Thyroid gland (tissue), 4 donors: Measurements from ENCODE around the gene IRAK2. TPM values are rescaled to one million over a fixed set of nuclear protein-coding genes. Genes with fewer than 3 reads are reported as not detected.

Source experiments
- DNase-seq, 2 donors: peaks; one replicate each; pipeline ENCODE4 v3.0.0-alpha.2; 2019
- H3K27ac ChIP-seq, 3 donors: fragments of 200-600 bp; sonication (generic); 1 replicate in 2 of 3; 2 replicates in 1 of 3; pipeline ENCODE4 v1.5.1; 2016 to 2019; ENCODE audit warnings: mild to moderate bottlenecking in 1 of 3, moderate library complexity in 1 of 3
- H3K27me3 ChIP-seq: fragments of 200-600 bp; sonication (generic); one replicate; pipeline ENCODE4 v1.5.1; 2019
- H3K36me3 ChIP-seq, 2 donors: fragments of 200-600 bp; sonication (generic); one replicate each; pipeline ENCODE4 v1.5.1; 2016 to 2019
- H3K4me1 ChIP-seq, 2 donors: fragments of 200-600 bp; sonication (generic); one replicate each; pipeline ENCODE4 v1.5.1; 2017 to 2019
- H3K4me3 ChIP-seq, 3 donors: fragments of 200-600 bp; sonication (generic); replicated peaks in 1 of 3; 1 replicate in 2 of 3; 2 replicates in 1 of 3; pipeline ENCODE4 v1.5.1; 2016; ENCODE audit warnings: mild to moderate bottlenecking in 1 of 3
- H3K9me3 ChIP-seq: fragments of 200-600 bp; sonication (generic); one replicate; pipeline ENCODE4 v1.5.1; 2017
- POLR2A ChIP-seq, 2 donors: fragments of 450-650 bp; IDR thresholded peaks; one replicate each; pipeline ENCODE4 v1.6.1; 2017; ENCODE audit warnings: antibody characterized with exemption in 2 of 2, mild to moderate bottlenecking in 2 of 2, moderate library complexity in 1 of 2
- WGBS, 2 donors: methylation state at CpG; one replicate each; pipeline ENCODE4 v1.1.5; 2017; 5-methylcytosine and 5-hydroxymethylcytosine counted together
- intact Hi-C: fragments of 100-400 bp; cut with DNase I; formaldehyde crosslinking; loops from one replicate; pipeline ENCODE4 v1.15.1; 2023
- total RNA-seq, 4 donors: library from RNA; depleted of rRNA; stranded (reverse); fragments of >200 nt; gene quantifications; one replicate each; pipeline ENCODE4 v1.2.3, GENCODE V29; 2016
- TF ChIP-seq, protein P1 (sequence below), 6 experiments: fragments of 200-600 bp in 3 of 6; fragments of 450-650 bp in 3 of 6; sonication (generic) in 3 of 6; IDR thresholded peaks; one replicate each; pipeline ENCODE4 v1.5.1; 2016 to 2019; ENCODE audit warnings: antibody characterized with exemption in 6 of 6, mild to moderate bottlenecking in 2 of 6, inconsistent platforms in 1 of 6, moderate library complexity in 1 of 6

The IRAK2 gene
- total RNA-seq, 4 donors from 2014 or later: 5.0 to 9.1 (median 7.4) TPM

DNA sequence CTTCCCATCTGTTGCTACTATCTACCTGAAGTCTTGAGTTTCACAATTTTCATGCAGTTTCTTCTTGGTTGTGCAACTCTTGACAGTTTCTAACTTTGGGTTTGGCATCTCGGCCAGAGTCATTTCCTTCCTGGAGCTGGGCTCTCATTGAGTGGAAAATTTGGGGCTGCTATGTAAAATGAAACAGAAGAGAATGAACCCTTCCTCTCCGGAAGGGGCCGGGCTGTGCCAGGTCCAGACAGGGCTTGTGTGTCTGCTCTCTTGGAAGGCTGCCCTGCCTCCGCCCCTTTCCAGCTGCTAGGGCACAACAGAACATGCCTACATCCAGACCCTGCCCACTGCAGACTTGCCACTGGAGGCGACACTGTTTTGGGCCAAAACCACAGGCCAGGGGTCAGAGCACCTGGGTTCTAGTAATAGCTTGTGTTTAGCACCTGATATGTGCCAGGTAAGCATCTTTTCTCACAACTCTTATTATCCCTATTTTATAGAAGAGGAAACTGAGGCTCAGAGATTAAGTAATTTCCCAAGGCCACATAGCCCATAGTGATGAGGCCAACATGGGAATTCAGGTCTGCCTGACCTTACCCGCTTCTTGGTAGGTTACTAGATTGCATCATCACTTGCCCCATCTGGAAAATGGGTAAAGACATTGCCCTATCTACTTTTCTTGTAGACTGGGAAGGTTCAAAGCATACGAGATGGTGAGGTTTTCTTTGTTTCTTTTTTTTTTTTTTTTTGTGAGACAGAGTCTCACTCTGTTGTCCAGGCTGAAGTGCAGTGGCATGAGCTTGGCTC is 25.0 kb downstream of the IRAK2 start:
- H3K4me1 ChIP-seq: peaks cover 44 to 78% of the 10 kb centered on the region in 2 donors
- H3K27me3 ChIP-seq: no peaks in the 10 kb centered on the region
- peak; percentile 75 to 90 for DNase-seq
- H3K36me3 ChIP-seq: no peaks in the 10 kb centered on the region
- no peaks in the 10 kb centered on the region for H3K9me3 ChIP-seq
- WGBS, 2 donors: 61 to 69% methylated on average over 7 of the region's 7 CpGs
- TF ChIP-seq, protein P1, sequence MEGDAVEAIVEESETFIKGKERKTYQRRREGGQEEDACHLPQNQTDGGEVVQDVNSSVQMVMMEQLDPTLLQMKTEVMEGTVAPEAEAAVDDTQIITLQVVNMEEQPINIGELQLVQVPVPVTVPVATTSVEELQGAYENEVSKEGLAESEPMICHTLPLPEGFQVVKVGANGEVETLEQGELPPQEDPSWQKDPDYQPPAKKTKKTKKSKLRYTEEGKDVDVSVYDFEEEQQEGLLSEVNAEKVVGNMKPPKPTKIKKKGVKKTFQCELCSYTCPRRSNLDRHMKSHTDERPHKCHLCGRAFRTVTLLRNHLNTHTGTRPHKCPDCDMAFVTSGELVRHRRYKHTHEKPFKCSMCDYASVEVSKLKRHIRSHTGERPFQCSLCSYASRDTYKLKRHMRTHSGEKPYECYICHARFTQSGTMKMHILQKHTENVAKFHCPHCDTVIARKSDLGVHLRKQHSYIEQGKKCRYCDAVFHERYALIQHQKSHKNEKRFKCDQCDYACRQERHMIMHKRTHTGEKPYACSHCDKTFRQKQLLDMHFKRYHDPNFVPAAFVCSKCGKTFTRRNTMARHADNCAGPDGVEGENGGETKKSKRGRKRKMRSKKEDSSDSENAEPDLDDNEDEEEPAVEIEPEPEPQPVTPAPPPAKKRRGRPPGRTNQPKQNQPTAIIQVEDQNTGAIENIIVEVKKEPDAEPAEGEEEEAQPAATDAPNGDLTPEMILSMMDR (IDR thresholded peaks at IDR 0.05): no peak
- no peak for TF ChIP-seq POLR2A (IDR thresholded peaks at IDR 0.05)
- intact Hi-C loops: no loop called here
- H3K27ac ChIP-seq: peak overlapping the region in 2 of 3 donors; percentile 72 to 97
- no peak overlapping the region for H3K4me3 ChIP-seq

GRCh38 chr3:10192953-10193691 is 28.4 kb downstream of the IRAK2 start:
- no peaks in the 10 kb centered on the region for H3K27me3 ChIP-seq
- peak; percentile 77 to 83 for DNase-seq
- no peak overlapping the region for H3K4me3 ChIP-seq
- WGBS, 2 donors: 62 to 72% methylated on average over 12 of the region's 12 CpGs
- intact Hi-C loops: no loop called here
- TF ChIP-seq, protein P1 (IDR thresholded peaks at IDR 0.05): peak in 4 of 6 experiments; percentile 27 to 43 (median 34)
- no peak for TF ChIP-seq POLR2A (IDR thresholded peaks at IDR 0.05)
- no peaks in the 10 kb centered on the region for H3K9me3 ChIP-seq
- peak overlapping the region; percentile 93 to 97 (median 97) for H3K27ac ChIP-seq
- H3K36me3 ChIP-seq: no peaks in the 10 kb centered on the region
- H3K4me1 ChIP-seq: peaks cover 57 to 89% of the 10 kb centered on the region in 2 donors

- TF ChIP-seq, protein P1 (IDR thresholded peaks at IDR 0.05): no peak
- TF ChIP-seq POLR2A (IDR thresholded peaks at IDR 0.05): no peak
- Histone ChIP-seq H3K9me3 (no peaks in the 10 kb centered on the region), H3K4me3 (no peak overlapping the region), H3K27me3 (no peaks in the 10 kb centered on the region), H3K4me1 (peaks cover 64 to 92% of the 10 kb centered on the region in 2 donors), H3K27ac (peak overlapping the region; percentile 93 to 97 (median 97)), H3K36me3 (no peaks in the 10 kb centered on the region)
- DNase-seq: peak; percentile 41 to 51
- WGBS, 2 donors: 68 to 77% methylated on average over 14 of the region's 14 CpGs
- intact Hi-C loops: no loop called here
Measured at GRCh38 chr3:10193692-10194327, 29.1 kb downstream of the IRAK2 start.

DNA sequence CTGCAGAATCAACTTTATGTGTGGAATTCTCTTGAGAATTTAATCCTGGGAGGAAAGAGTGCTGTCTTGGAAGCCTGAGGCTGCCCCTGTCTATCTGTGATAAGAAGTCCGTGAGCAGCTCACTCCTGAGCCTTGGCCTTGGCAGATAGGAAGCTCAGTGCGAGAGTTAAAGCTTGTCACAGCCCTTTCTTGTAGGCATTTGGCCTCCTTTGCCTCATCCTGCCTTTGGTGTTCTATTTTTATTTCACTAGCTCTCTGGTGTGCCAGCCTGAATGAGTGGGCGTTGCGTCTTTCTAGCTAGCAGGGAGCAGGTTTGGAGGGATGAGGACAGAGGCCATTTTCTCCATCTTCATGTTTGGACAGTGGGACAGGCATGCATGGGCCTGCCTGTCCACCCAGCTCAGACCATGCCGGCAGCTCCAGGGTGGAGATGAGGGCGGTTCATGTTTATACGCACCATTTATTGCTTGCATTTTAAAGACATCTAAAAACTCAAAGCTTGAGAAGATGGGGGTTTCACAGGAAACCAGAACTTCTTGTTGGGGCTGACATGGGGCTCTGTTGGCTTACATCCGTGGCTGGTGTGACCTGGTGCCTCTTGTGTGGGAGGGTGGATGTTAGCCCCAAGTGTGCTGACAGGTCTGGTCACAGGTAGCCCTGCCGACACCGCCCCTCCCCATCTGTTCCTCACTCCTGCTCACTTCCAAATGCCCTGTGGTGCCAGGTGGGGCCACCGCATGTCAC is 29.8 kb downstream of the IRAK2 start:
- Histone ChIP-seq H3K36me3 (no peaks in the 10 kb centered on the region), H3K27ac (peak overlapping the region; percentile 93 to 97 (median 97)), H3K4me3 (no peak overlapping the region), H3K27me3 (no peaks in the 10 kb centered on the region), H3K9me3 (no peaks in the 10 kb centered on the region), H3K4me1 (peaks cover 70 to 92% of the 10 kb centered on the region in 2 donors)
- 69 to 72% methylated on average over 11 of the region's 11 CpGs for WGBS, 2 donors
- TF ChIP-seq, protein P1 (IDR thresholded peaks at IDR 0.05): peak in 1 of 6 experiments; percentile 1
- peak in 1 of 2 donors; percentile 11 for TF ChIP-seq POLR2A (IDR thresholded peaks at IDR 0.05)
- intact Hi-C loops: no loop called here
- peak; percentile 56 to 63 for DNase-seq
